Neuronal stem cell (in vitro differentiated cells): Measurements from ENCODE around the gene ANO1.

Experiments used
- DNase-seq: peaks from one replicate; pipeline ENCODE4 v3.0.0-alpha.2; 2013; ENCODE audit warnings: low spot score
- H2AFZ ChIP-seq: one replicate; pipeline ENCODE4 v1.6.1; 2013; ENCODE audit warnings: mild to moderate bottlenecking, low read length, inconsistent platforms
- H2AK5ac ChIP-seq: 2 replicates; pipeline ENCODE4 v1.6.1; 2013; ENCODE audit warnings: low read depth, mild to moderate bottlenecking, inconsistent platforms, low read length, moderate library complexity, mixed read lengths
- H2BK120ac ChIP-seq: 2 replicates; pipeline ENCODE4 v1.6.1; 2013; ENCODE audit warnings: low read depth, mild to moderate bottlenecking, inconsistent platforms, low read length, moderate library complexity, mixed read lengths
- H2BK12ac ChIP-seq: one replicate; pipeline ENCODE4 v1.6.1; 2013; ENCODE audit warnings: low read length, inconsistent platforms
- H2BK15ac ChIP-seq: 2 replicates; pipeline ENCODE4 v1.6.1; 2013; ENCODE audit warnings: mild to moderate bottlenecking, low read length, inconsistent platforms, mixed read lengths
- H2BK5ac ChIP-seq: one replicate; pipeline ENCODE4 v1.6.1; 2013; ENCODE audit warnings: inconsistent platforms, mild to moderate bottlenecking, low read length, moderate library complexity
- H3K14ac ChIP-seq: one replicate; pipeline ENCODE4 v1.6.1; 2013; ENCODE audit warnings: low read length, inconsistent platforms
- H3K18ac ChIP-seq: 2 replicates; pipeline ENCODE4 v1.6.1; 2013; ENCODE audit warnings: low read length, inconsistent platforms
- H3K23ac ChIP-seq: 2 replicates; pipeline ENCODE4 v1.6.1; 2013; ENCODE audit warnings: low read depth, mild to moderate bottlenecking, mixed read lengths, low read length, inconsistent platforms; ENCODE audit not compliant: poor library complexity
- H3K27ac ChIP-seq: replicated peaks from 3 replicates; pipeline ENCODE4 v1.5.1; 2013; ENCODE audit warnings: low read length, inconsistent platforms
- H3K27me3 ChIP-seq, 3 experiments: 2 replicates each; pipeline ENCODE4 v1.6.1; 2013; ENCODE audit warnings: low read length in 3 of 3, mild to moderate bottlenecking in 2 of 3, inconsistent platforms in 1 of 3, low read depth in 1 of 3, mixed read lengths in 1 of 3, moderate library complexity in 1 of 3; ENCODE audit not compliant: control insufficient read depth in 3 of 3, insufficient read depth in 3 of 3
- H3K36me3 ChIP-seq, 2 donors: replicated peaks in 1 of 2; 2 replicates each; pipeline ENCODE4 v1.6.1; 2013; ENCODE audit warnings: low read length in 2 of 2; ENCODE audit not compliant: control insufficient read depth in 2 of 2, insufficient read depth in 2 of 2
- H3K4ac ChIP-seq: 2 replicates; pipeline ENCODE4 v1.6.1; 2013; ENCODE audit warnings: inconsistent platforms, mild to moderate bottlenecking, low read length, moderate library complexity
- H3K4me1 ChIP-seq, 2 donors: 1 replicate in 1 of 2; 2 replicates in 1 of 2; pipeline ENCODE4 v1.6.1; 2013; ENCODE audit warnings: low read length in 2 of 2, low read depth in 1 of 2; ENCODE audit not compliant: control insufficient read depth in 2 of 2, insufficient read depth in 1 of 2
- H3K4me2 ChIP-seq: one replicate; pipeline ENCODE4 v1.6.1; 2013; ENCODE audit warnings: mild to moderate bottlenecking, low read length, inconsistent platforms; ENCODE audit not compliant: insufficient read depth, poor library complexity, severe bottlenecking
- H3K4me3 ChIP-seq, 2 donors: 2 replicates each; pipeline ENCODE4 v1.5.1; 2013; ENCODE audit warnings: low read length in 2 of 2, mild to moderate bottlenecking in 2 of 2, inconsistent platforms in 1 of 2, moderate library complexity in 1 of 2
- H3K79me1 ChIP-seq: one replicate; pipeline ENCODE4 v1.6.1; 2013; ENCODE audit warnings: low read depth, mild to moderate bottlenecking, inconsistent platforms, low read length, moderate library complexity
- H3K9ac ChIP-seq: one replicate; pipeline ENCODE4 v1.6.1; 2013; ENCODE audit warnings: mild to moderate bottlenecking, low read depth, low read length, inconsistent platforms; ENCODE audit not compliant: poor library complexity
- H3K9me3 ChIP-seq, 2 donors: replicated peaks in 1 of 2; 2 replicates each; pipeline versions ENCODE3 to v1.6.1; 2013; ENCODE audit warnings: low read length in 2 of 2, mild to moderate bottlenecking in 2 of 2, inconsistent platforms in 1 of 2, low read depth in 1 of 2, mixed read lengths in 1 of 2, moderate library complexity in 1 of 2; ENCODE audit not compliant: control insufficient read depth in 2 of 2, insufficient read depth in 1 of 2
- H4K8ac ChIP-seq: one replicate; pipeline ENCODE4 v1.6.1; 2013; ENCODE audit warnings: low read depth, mild to moderate bottlenecking, inconsistent platforms, low read length, moderate library complexity
- H4K91ac ChIP-seq: one replicate; pipeline ENCODE4 v1.6.1; 2013; ENCODE audit warnings: low read length, low read depth, mild to moderate bottlenecking, inconsistent platforms; ENCODE audit not compliant: poor library complexity
- WGBS, 2 donors: extraction: QIAGEN DNeasy Blood & Tissue Kit; methylation state at CpG; one replicate each; pipeline ENCODE4 v1.1.7; 2013; ENCODE audit warnings: missing lambda C conversion rate in 2 of 2, mixed read lengths in 1 of 2; ENCODE audit not compliant: insufficient read length in 2 of 2, insufficient replicate concordance in 1 of 2; ENCODE audit errors: extremely low coverage in 2 of 2; 5-methylcytosine and 5-hydroxymethylcytosine counted together

Gene ANO1

DNA sequence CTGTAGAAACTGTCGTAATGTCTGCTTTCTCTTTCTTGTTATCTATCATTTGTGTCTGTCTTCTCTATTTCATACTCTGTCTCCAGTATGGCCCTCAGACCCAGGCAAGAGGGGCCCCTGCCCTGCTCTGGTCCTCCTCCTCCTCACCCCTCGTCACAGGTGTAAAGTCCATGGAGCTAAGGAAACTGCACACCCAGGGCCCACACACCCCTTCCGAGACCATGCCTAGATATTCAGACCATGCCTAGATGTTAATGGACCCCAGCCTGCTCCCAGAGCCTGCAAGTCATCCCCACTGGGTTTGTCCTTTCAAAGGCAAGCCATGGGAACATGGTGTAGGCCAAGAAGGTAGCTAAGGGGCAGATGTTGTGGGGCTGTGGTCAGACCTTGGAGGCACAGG is 24.1 kb upstream of the ANO1 start:
- Histone ChIP-seq H3K79me1 (no peaks in the 10 kb centered on the region), H2BK5ac (no peak overlapping the region), H3K23ac (no peak overlapping the region), H3K36me3 (peaks cover 0 to 2% of the 10 kb centered on the region in 2 donors), H3K14ac (peak overlapping the region; percentile 71), H3K9me3 (peaks cover 0 to 3% of the 10 kb centered on the region in 2 donors), H3K4ac (no peak overlapping the region), H4K8ac (no peak overlapping the region), H3K27ac (no peak overlapping the region), H2BK120ac (no peak overlapping the region), H2BK15ac (no peak overlapping the region), H3K4me1 (no peaks in the 10 kb centered on the region), H3K4me2 (no peak overlapping the region), H2BK12ac (no peak overlapping the region), H3K18ac (peak overlapping the region; percentile 35), H3K4me3 (peak overlapping the region in 1 of 2 donors; percentile 66), H4K91ac (no peak overlapping the region), H3K9ac (no peak overlapping the region), H3K27me3 (no peaks in the 10 kb centered on the region), H2AK5ac (no peak overlapping the region), H2AFZ (no peak overlapping the region)
- WGBS, 2 donors, result no CpG with 5 or more reads among the region's 3 CpGs
- no peak for DNase-seq

DNA sequence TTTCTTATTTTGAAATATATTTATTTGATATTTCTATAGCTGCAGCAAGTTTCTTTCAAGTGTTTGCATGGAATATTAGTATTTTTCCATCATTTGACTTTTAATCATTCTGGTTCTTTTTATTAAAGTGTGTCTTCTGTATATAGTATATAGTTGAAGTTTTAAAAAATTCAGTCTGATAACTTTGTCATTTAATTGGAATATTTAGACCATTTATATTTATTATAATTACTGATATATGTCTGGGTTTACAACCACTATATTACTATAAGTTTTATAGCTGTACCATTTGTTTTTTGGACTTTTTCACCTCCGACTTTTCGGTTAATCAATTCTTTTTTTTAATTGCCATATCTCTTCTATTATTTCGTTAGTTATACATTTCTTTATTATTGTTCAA is 22.7 kb upstream of the ANO1 start:
- H3K18ac ChIP-seq, result no peak overlapping the region
- no peak overlapping the region for H3K4ac ChIP-seq
- H3K4me3 ChIP-seq, result no peak overlapping the region
- H3K79me1 ChIP-seq, result no peaks in the 10 kb centered on the region
- no peak for DNase-seq
- no CpG with 5 or more reads among the region's 3 CpGs for WGBS, 2 donors
- no peak overlapping the region for H2BK120ac ChIP-seq
- no peak overlapping the region for H2BK5ac ChIP-seq
- H4K91ac ChIP-seq, result no peak overlapping the region
- H2AFZ ChIP-seq, result no peak overlapping the region
- no peak overlapping the region for H3K27ac ChIP-seq
- no peak overlapping the region for H3K9ac ChIP-seq
- H3K14ac ChIP-seq, result no peak overlapping the region
- no peak overlapping the region for H3K4me2 ChIP-seq
- H3K9me3 ChIP-seq, result peaks cover 0 to 3% of the 10 kb centered on the region in 2 donors
- H3K23ac ChIP-seq, result no peak overlapping the region
- H4K8ac ChIP-seq, result no peak overlapping the region
- H3K4me1 ChIP-seq, result no peaks in the 10 kb centered on the region
- no peaks in the 10 kb centered on the region for H3K27me3 ChIP-seq
- peaks cover 0 to 2% of the 10 kb centered on the region in 2 donors for H3K36me3 ChIP-seq
- H2BK15ac ChIP-seq, result no peak overlapping the region
- no peak overlapping the region for H2AK5ac ChIP-seq
- H2BK12ac ChIP-seq, result no peak overlapping the region

DNA sequence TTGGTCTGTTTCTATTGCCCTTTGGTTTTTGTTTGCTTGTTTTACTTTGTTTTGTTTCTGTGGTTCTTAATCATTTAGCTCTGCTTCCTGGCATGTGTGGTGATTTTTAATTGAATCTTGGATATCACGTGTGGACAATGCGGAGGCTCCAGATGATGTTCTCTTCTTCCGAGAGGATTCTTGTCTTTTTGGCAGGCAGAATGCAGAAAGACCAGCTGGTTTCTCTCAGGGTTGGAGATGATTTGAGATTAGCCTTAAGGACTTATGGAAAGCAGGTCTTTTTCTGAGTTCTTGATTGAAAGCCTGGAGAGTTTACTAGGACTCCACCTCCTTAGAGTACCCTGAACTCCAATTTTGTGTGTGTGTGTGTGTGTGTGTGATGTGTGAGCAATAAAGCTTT is 21.0 kb upstream of the ANO1 start:
- H3K4me2 ChIP-seq, result no peak overlapping the region
- H2BK120ac ChIP-seq, result no peak overlapping the region
- H4K8ac ChIP-seq, result no peak overlapping the region
- H4K91ac ChIP-seq, result no peak overlapping the region
- no peaks in the 10 kb centered on the region for H3K27me3 ChIP-seq
- H3K9ac ChIP-seq, result no peak overlapping the region
- H2BK15ac ChIP-seq, result no peak overlapping the region
- H3K23ac ChIP-seq, result no peak overlapping the region
- no peaks in the 10 kb centered on the region for H3K79me1 ChIP-seq
- no peak overlapping the region for H3K18ac ChIP-seq
- peaks cover 0 to 2% of the 10 kb centered on the region in 2 donors for H3K36me3 ChIP-seq
- no peak overlapping the region for H2AK5ac ChIP-seq
- H3K4ac ChIP-seq, result no peak overlapping the region
- H2BK5ac ChIP-seq, result no peak overlapping the region
- no CpG with 5 or more reads among the region's 3 CpGs for WGBS, 2 donors
- H3K4me3 ChIP-seq, result no peak overlapping the region
- no peak for DNase-seq
- no peak overlapping the region for H3K14ac ChIP-seq
- peaks cover 0 to 3% of the 10 kb centered on the region in 2 donors for H3K9me3 ChIP-seq
- H3K4me1 ChIP-seq, result no peaks in the 10 kb centered on the region
- no peak overlapping the region for H2AFZ ChIP-seq
- no peak overlapping the region for H3K27ac ChIP-seq
- no peak overlapping the region for H2BK12ac ChIP-seq

DNA sequence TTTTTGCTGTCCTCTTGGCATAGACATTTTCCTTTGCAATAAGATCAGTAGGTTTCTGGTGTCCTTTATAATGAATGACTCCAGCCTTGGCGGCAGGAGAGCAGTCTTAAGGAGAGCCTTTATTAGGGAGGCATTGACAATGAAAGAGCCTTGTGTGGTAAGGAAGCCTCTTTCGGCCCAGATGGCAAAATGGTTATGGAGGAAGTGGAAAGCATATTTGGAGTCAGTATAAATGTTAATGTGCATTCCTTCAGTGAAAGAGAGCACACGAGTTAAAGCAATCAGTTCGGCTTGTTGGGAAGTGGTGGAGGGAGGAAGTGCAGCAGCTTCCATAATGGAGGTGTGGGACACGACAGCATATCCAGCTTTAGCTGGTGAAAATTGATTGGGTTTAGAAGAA is 18.1 kb upstream of the ANO1 start:
- no peak overlapping the region for H2BK15ac ChIP-seq
- H4K91ac ChIP-seq, result no peak overlapping the region
- H3K18ac ChIP-seq, result no peak overlapping the region
- no peak overlapping the region for H3K4me3 ChIP-seq
- H3K9me3 ChIP-seq, result no peaks in the 10 kb centered on the region
- no peak overlapping the region for H3K4ac ChIP-seq
- no peaks in the 10 kb centered on the region for H3K79me1 ChIP-seq
- H3K9ac ChIP-seq, result no peak overlapping the region
- H2AK5ac ChIP-seq, result no peak overlapping the region
- no peak overlapping the region for H2BK120ac ChIP-seq
- WGBS, 2 donors, result no CpG with 5 or more reads among the region's 5 CpGs
- peaks cover 0 to 4% (median 0%) of the 10 kb centered on the region in 3 experiments for H3K27me3 ChIP-seq
- H3K23ac ChIP-seq, result no peak overlapping the region
- no peak overlapping the region for H3K27ac ChIP-seq
- no peak overlapping the region for H2AFZ ChIP-seq
- no peak for DNase-seq
- H3K4me1 ChIP-seq, result peaks cover 0 to 2% of the 10 kb centered on the region in 2 donors
- H3K4me2 ChIP-seq, result no peak overlapping the region
- H3K36me3 ChIP-seq, result no peaks in the 10 kb centered on the region
- H2BK12ac ChIP-seq, result no peak overlapping the region
- H4K8ac ChIP-seq, result no peak overlapping the region
- no peak overlapping the region for H3K14ac ChIP-seq
- no peak overlapping the region for H2BK5ac ChIP-seq
